ENCODE results near the gene SERPINA7.
"Not testable (repeated sequence)": the region's sequence is repeated elsewhere in the genome, so short reads cannot be mapped to it uniquely, and the experiment has no call there.

Gene SERPINA7, protein sequence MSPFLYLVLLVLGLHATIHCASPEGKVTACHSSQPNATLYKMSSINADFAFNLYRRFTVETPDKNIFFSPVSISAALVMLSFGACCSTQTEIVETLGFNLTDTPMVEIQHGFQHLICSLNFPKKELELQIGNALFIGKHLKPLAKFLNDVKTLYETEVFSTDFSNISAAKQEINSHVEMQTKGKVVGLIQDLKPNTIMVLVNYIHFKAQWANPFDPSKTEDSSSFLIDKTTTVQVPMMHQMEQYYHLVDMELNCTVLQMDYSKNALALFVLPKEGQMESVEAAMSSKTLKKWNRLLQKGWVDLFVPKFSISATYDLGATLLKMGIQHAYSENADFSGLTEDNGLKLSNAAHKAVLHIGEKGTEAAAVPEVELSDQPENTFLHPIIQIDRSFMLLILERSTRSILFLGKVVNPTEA

DNA sequence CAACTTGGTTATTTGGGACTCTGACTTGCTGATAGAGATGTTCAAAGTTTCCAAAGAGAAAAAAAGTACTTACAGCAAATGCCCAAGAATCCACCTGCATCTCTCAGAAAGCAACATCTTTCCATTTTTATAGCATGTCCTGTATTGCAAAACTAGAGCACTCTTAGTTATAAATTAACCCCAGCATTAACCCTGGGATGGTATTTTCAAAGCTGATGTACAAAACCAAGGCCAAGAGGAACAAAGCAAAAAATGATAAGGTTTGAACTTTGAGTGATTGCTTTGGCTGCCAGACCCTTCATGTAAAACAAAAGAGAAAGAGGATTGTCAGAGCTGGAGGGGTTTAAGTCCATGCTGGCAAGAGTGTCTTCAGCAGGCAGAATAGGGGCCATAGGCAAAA is at the start of gene SERPINA7:
Gene SERPINA7 (minus strand): TSS at position 103 of the 400 bp plus-strand sequence. CDS start 1,669 bp downstream, outside the sequence.
- no peak for DNase-seq

DNA sequence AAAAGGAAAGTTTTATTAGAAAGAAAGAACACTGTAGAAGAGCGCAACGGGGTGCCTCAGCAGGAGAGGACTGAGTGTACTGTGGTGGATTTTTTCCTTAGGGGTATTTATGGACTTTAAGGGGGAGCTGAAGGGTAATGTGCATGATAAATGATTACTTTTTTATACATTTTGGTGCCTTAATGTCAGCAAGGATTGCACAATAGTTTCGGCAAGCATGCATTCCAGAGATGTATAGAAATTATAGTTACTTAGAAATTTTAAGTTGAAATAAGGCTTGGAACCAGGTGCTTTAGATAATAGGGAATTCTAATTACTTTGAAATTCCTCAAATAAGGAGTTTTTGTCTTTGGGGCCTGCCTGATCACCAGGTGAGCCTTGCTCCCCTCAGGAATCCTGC is 30.5 kb upstream of the SERPINA7 start:
- DNase-seq, result no peak

DNA sequence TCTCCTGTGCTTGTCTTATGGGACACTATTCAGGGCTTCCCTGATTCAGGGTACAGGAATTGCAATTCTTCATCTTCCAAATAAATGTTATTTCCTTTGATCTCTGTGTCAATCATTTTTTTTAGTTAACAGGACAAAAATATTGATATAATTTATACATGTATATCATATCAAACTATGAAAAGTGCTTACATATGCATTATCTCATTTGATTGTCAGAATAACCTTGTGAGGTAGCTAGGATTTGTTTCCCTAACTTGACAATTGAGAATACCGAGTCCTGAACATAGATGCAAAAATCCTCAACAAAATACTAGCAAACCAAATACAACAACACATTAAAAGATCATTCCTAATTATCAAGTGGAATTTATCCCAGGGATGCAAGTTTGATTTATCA is 11.5 kb upstream of the SERPINA7 start:
- DNase-seq, result no peak

DNA sequence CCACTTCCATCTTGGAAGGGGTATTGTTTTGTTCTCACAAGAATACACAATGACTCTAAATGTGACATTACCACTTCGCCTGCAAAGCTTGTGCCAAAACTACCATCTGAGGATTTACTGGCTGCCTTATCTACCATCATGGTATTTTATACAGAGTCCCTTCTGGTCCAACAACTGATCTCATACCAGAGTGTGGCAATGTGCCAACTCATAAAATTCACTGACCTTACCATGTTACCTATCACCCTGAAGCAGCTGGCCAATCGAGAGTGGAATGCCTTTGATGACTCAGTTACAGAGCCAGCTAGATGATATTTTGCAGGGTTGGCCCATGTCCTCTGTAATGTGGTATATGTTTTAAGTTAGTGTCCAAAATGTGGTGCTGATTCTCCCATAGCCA is 3.8 kb upstream of the SERPINA7 start:
- no peak for DNase-seq

DNA sequence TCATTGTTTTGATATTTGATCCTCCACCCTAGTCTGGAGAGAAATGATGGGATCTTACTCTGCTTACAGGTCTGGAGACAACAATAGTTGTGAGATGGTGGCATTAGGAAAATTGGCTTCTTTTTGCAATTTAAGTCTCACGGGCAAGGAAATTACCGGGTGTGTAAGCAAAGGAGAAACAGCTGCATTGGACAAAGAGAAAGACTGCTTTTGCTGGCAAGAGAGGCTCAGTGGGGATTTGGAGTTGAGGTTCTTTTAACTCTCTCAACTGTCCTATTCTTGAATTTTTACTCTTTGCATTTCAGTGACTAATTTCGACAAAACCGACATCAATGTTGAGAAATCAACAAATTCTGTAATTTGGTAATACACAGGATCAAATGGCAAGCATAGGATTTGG is 2.3 kb upstream of the SERPINA7 start:
- DNase-seq, result no peak

DNA sequence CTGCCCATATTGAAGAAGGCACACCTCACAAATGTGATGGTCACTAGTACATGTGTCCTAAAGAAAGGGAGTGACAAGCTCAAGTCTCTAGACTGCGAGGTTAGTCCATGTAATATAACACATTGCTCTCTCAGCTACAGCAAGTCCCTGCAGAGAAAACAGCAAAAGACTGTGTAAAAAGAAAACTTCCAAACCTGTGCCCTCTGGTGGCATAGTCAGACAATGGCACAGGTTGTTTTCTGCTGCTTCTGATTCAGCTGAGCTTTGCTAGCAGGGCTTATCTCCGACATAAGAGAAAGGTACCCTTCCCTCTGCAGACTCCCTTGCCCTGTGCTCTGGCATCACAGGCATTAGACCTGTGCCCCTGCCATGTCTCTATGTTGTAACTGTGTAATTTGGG is 1.4 kb upstream of the SERPINA7 start:
- DNase-seq, result no peak

DNA sequence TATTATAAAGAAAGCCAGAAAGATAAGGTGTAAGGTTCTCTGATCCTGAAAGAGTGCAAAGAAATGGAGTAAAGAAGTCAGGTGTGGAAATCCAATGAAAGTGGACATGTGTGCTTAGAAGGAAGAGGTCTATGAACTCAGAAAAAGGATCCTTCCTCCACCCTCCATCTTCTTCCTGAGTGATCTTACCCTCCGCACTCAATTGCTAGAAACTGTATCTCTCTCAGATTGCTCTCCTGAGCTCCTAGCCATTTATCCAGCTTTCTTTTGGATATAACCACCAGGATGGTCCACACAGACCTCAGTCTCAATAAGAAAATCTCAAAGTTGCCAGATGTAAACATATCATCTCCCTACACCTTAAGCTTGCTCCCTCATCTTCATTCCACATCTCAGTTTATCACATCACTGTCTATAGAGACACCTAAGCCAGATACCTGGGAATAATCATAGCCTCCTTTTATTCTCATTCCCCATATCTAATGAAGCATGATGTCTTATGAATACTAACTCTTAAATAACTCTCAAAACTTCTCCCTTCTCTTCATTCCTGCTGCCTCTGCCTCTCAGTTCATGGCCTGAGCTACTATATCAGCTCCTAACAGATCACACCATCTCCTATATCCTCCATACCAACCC is 573 bp downstream of the SERPINA7 start:
- no peak for DNase-seq

DNA sequence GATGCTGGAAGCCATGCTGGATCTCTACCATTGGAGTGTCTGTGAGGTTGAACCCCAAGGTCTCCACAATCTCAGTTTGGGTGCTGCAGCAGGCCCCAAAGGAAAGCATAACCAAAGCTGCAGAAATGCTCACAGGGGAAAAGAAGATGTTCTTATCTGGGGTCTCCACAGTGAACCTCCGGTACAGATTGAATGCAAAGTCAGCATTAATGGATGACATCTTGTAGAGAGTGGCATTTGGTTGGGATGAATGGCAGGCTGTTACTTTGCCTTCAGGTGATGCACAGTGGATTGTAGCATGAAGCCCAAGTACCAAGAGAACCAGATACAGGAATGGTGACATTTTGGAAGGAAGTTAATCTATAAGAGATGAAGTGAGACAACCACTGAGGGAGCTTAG is 1.8 kb downstream of the SERPINA7 start:
- no peak for DNase-seq

DNA sequence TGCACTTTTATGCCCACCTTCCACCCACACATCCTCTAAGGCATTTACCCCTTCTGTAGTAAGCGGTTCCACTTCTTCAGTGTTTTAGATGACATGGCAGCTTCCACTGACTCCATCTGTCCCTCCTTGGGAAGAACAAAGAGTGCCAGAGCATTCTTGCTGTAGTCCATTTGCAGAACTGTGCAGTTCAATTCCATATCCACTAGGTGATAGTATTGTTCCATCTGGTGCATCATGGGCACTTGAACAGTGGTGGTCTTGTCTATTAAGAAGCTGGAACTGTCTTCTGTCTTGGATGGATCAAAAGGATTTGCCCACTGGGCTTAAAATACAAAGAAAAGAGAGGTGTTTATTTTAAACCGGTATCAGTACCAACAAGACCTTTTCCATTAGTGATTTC is 3.5 kb downstream of the SERPINA7 start:
- no peak for DNase-seq

DNA sequence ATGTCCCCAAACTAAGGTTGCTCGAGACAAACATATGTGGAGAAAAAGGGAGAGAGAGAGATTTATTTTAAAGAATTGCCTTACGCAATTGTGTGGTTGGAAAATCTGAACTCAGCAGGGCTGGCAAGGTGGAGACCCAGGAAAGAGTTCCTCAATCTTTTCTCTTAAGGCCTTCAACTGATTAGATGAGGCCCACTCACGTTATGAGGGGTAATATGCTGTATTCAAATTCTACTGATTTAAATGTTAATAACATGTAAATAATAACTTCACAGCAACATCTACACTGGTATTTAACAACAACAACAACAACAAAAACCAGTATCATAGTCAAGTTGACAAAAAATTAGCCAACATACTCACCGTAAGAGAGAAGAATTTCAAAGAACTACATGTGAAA is 14.6 kb downstream of the SERPINA7 start:
- no peak for DNase-seq

DNA sequence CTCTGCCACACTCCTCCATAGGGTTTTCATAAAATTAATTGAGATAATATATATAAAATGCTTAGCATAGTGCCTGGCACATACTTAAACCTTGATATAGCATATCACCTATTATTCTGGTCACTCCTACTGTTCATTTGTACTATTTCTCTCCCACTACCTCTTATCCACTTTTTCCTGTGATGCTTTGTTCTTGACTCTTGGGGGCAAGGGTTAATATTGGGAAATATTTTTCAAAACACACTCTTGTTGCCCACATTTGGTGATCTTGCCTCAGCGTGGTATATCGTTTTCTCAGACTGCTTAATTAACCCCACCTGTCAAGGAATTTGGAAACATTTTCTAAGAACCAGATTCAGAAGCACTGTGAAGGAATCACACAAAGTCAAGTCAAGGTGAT is 16.3 kb downstream of the SERPINA7 start:
- no peak for DNase-seq

DNA sequence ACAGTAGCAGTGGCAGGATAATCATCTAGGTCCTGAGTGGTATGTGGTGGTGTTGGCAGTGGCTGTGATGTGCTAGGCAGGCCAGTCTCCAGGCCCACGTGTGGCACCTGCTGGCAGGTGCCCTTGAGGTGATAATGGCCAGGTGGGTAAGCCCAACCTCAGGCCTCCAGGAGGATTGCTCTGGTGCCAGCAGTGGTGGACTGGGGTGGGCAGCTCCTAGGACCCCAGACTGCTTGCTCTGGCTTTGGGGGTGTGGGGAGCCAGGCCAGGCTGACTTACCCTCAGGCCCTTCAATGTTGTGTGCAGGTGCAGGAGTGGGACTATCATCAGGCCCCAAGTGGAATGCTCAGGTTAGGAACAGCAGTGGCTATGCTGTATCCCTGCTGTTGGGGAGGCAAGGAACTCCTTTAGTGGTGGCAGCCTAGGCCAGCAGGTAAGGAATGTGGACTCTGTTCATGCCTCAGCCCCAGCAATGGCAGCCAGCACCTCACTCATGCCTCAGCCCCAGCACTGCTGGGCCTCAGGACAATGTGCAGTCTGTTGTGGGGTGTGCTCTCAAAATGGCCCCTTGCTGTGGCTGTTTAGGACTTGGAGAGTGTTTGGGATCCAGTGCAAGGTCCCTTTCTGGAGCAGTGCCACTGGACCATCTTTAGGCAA is 24.3 kb downstream of the SERPINA7 start:
- DNase-seq, result no peak

DNA sequence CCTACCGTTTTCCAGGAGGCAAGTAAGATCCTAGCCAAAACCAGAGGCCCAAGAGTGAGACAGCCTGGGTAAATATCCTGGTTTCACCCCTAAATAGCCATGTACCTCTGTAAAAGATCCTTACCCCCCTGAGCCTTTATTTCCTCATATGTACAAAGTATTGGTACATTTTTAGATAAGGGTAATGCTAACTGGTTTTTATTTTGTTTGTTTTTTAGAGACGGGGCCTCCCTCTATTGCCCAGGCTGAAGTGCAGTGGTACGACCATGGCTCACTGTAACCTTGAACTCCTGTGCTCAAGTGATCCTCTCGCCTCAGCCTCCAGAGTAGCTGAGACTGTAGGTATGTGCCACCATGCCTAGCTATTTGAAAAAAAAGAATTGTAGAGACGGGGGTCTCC is 29.4 kb downstream of the SERPINA7 start:
- DNase-seq, result no peak

DNA sequence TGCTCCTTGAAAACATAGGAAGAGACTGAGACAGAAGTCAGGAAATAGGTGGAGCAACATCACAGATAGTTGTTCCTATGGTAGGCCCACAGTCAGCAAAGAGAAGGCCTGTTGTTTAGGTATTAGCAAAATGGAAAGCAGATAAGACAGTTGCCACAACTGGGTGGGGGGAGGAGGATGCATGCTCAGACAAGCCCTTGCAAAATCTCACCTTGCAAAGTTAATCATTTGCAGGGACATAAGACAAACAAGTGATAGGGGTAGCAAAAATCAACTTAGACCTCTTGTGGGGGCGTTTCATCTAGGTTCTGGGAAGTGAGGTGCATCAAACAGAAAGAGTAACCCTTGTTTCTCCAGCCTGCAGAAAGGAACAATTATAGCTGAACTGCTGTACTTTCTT is 30.7 kb downstream of the SERPINA7 start:
- DNase-seq, result no peak

DNA sequence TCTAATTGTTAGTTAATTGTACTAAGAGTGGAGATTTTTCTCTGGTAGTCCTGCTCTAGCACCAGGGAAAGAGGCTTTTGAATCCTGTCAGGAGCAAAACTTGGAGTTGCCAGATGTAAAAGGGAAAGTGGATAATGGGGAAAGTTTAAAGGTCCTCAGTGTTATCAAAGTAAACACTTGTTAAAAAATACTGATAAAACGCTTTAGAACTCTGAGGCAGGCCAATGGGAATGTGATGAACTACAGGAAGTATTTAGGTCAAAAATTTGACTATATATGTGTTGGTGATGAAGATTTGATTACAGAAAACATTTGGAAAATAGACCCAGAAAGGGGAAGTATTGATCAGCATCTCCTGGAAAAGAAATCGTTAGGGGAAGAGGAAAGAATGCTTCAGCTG is 32.8 kb downstream of the SERPINA7 start:
- no peak for DNase-seq

DNA sequence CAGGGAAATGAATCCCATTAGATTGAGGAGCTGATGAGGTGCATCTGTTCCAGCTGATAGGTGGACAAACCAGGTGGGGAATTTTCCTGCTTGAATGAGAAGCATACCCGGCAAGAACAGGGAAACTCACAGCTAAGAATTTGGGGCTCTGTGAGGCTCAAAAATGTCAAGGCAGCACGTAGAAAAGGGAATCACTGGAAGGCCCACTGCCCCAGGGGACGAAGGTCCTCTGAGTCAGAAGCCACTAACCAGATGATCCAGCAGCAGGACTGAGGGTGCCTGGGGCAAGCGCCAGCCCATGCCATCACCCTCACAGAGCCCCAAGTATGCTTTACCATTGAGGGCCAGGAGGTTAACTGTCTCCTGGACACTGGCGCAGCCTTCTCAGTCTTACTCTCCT is 37.9 kb downstream of the SERPINA7 start:
- DNase-seq, result not testable (repeated sequence)

DNA sequence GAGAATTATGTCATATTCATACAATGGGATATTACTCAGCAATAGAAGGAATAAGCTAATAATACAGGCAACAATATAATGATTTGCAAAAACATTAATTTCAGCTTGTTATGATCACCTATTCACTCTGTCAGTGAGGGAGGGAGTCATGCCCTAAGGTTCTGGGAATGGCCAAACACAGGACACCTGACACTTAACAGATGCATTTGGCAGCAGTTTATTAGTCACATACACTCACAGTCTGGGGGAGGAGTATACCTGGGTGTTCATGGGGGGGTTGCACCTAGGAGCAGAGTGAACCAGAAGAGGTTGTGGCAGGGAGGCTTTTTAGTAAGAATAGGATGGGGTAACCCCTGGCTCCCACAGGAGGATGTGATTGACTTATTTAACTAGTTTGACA is 38.3 kb downstream of the SERPINA7 start:
- no peak for DNase-seq

DNA sequence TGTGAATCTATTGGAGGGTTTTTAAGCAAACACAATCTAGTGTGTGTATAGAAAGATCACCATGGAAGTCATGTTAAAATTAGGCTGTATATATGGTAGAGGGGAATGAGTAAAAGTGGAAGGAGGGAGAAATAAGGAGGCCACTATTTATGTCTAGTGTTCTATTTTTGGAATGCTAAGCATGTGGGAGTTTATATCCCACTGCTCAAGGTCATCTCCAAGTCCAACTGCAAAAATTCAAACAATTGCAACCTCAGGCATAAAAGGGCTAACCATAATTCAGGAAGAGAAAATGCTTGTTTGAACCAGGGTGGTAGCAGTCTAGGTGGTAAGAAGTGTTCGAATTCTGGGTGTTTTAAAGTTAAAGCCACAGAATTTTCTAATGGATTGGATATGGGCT is 39.2 kb downstream of the SERPINA7 start:
- no peak for DNase-seq

DNA sequence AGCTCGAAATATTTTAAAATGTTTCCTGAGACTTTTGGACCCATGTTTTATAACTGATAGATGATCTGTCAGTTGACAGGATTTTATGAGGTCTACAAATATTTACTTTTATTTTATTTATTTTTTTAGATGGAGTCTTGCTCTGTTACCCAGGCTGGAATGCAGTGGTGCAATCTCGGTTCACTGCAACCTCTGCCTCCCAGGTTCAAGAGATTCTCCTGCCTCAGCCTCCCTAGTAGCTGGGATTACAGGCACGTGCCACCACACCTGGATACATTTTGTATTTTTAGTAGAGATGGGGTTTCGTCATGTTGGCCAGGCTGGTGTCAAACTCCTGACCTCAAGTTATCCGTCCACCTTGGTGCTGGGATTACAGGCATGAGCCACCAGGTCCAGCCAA is 50.0 kb downstream of the SERPINA7 start:
- DNase-seq, result not testable (repeated sequence)

Measured in NCI-H1694 (cell line).